Measurements from ENCODE around the gene LRCH4.

GRCh38 chr7:100567031-100567730 lies 18.7 kb downstream of the LRCH4 start:
- TF ChIP-seq CTCF (conservative IDR thresholded peaks at IDR 0.05; ENCODE audit: low read length) (no peak), EZH2phosphoT487 (IDR thresholded peaks at IDR 0.05; ENCODE audit: borderline replicate concordance, low read depth, low read length) (no peak)
